Nephron (organoid): ENCODE results near the gene ZSCAN5A.
"Not testable (repeated sequence)": the region's sequence is repeated elsewhere in the genome, so short reads cannot be mapped to it uniquely, and the experiment has no call there.

Experiments used
- H3K27ac Mint-ChIP-seq, 3 experiments: 2 replicates each; pipeline ENCODE4 v1.8.0; 2020; ENCODE audit warnings: mixed read lengths in 3 of 3, mild to moderate bottlenecking in 2 of 3, moderate library complexity in 1 of 3
- H3K27me3 Mint-ChIP-seq: 2 replicates; pipeline ENCODE4 v1.8.0; 2021; ENCODE audit warnings: low read depth, mild to moderate bottlenecking, moderate library complexity, mixed read lengths
- H3K36me3 Mint-ChIP-seq: 2 replicates; pipeline ENCODE4 v1.8.0; 2020; ENCODE audit warnings: low read depth, mixed read lengths
- H3K4me1 Mint-ChIP-seq: 2 replicates; pipeline ENCODE4 v1.8.0; 2020; ENCODE audit warnings: mixed read lengths
- H3K4me3 Mint-ChIP-seq, 3 experiments: 2 replicates each; pipeline ENCODE4 v1.8.0; 2020; ENCODE audit warnings: mild to moderate bottlenecking in 3 of 3, mixed read lengths in 3 of 3, moderate library complexity in 2 of 3
- H3K9me3 Mint-ChIP-seq: 2 replicates; pipeline ENCODE4 v1.8.0; 2020; ENCODE audit warnings: mixed read lengths
- TF ChIP-seq, protein P1 (sequence below), 3 experiments: fragments of 200-600 bp; sonication (generic); IDR thresholded peaks; one replicate each; pipeline ENCODE4 v1.5.0; 2021; ENCODE audit warnings: antibody characterized with exemption in 3 of 3; ENCODE audit not compliant: unreplicated experiment in 3 of 3

The ZSCAN5A gene

DNA sequence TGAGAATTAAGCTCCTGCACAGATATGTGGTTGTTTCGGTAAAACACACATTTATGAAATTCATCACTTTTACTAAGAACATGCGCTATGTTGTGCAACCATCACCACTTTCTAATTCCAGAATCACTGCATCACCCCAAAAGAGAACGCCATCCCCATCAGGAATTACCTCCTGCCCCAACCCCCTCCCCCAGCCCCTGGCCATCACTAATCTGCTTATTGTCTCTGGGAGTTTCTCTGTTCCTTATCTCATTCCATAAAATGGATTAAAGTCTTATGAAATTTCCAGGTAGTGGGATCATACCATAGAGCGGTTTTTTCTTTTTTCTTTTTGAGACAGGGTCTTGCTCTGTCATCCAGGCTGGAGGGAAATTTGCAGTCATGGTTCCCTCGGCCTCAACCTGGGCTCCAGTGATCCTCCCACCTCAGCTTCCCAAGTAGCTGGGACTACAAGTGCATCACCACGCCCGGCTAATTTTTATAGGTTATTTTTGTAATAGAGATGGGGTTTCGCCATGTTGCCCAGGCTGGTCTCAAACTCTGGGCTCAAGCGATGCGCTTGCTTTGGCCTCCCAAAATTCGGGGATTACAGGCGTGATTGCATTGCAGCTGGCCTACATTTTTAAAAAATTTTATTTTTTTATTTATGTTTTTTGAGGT lies 120.5 kb downstream of the ZSCAN5A start:
- TF ChIP-seq, protein P1, sequence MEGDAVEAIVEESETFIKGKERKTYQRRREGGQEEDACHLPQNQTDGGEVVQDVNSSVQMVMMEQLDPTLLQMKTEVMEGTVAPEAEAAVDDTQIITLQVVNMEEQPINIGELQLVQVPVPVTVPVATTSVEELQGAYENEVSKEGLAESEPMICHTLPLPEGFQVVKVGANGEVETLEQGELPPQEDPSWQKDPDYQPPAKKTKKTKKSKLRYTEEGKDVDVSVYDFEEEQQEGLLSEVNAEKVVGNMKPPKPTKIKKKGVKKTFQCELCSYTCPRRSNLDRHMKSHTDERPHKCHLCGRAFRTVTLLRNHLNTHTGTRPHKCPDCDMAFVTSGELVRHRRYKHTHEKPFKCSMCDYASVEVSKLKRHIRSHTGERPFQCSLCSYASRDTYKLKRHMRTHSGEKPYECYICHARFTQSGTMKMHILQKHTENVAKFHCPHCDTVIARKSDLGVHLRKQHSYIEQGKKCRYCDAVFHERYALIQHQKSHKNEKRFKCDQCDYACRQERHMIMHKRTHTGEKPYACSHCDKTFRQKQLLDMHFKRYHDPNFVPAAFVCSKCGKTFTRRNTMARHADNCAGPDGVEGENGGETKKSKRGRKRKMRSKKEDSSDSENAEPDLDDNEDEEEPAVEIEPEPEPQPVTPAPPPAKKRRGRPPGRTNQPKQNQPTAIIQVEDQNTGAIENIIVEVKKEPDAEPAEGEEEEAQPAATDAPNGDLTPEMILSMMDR (IDR thresholded peaks at IDR 0.05; ENCODE audit: unreplicated experiment in 3 of 3) = no peak
- Mint-ChIP-seq H3K36me3 (no peaks in the 10 kb centered on the region), H3K4me3 (no peak overlapping the region), H3K27ac (no peak overlapping the region), H3K27me3 (peaks cover 4% of the 10 kb centered on the region), H3K4me1 (no peaks in the 10 kb centered on the region), H3K9me3 (no peaks in the 10 kb centered on the region)

DNA sequence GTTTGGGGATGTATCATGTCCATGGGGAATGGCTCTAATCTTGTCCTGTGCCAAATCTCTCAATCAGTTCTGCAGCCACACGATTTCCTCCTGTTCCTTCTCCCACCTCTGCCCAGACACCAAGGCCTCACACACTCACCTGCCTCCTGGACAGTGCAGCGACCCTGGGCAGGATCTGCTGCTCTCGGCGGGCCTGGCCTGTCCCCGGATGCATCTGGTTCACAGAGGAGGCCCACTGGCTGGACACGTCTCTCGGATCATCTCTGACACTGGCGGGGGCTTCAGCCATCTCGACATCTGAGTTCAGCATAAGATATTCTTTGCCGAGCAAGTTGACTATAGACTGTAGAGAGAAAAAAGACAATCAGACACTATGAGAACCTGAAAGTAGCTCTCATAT lies 122.9 kb downstream of the ZSCAN5A start:
- Mint-ChIP-seq H3K4me3 (no peak overlapping the region), H3K27me3 (peaks cover 4% of the 10 kb centered on the region), H3K4me1 (no peaks in the 10 kb centered on the region), H3K9me3 (no peaks in the 10 kb centered on the region), H3K36me3 (no peaks in the 10 kb centered on the region), H3K27ac (no peak overlapping the region)
- TF ChIP-seq, protein P1 (IDR thresholded peaks at IDR 0.05; ENCODE audit: unreplicated experiment in 3 of 3) = no peak

DNA sequence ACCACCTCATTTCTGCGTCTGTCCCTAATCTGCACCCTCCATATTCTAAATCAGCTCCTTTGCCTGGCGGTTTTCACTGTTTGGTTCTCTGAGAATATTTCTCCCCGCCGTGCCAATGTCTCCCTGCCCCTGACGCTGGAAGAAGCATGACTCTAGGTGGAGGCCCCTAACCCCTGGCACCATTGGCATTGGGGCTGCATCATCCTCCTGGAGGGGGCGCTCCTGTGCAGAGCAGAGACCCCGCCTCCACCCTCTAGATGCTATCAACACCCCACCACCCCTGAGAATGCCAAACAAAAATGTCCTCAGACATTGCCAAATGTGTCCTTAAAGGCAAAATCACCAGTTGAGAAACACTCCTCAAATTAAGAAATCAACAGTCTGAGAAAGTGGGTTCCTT lies 123.5 kb downstream of the ZSCAN5A start:
- Mint-ChIP-seq H3K4me1 (no peaks in the 10 kb centered on the region), H3K27me3 (peaks cover 4% of the 10 kb centered on the region), H3K27ac (no peak overlapping the region), H3K36me3 (no peaks in the 10 kb centered on the region), H3K9me3 (no peaks in the 10 kb centered on the region), H3K4me3 (no peak overlapping the region)
- TF ChIP-seq, protein P1 (IDR thresholded peaks at IDR 0.05; ENCODE audit: unreplicated experiment in 3 of 3) = no peak

DNA sequence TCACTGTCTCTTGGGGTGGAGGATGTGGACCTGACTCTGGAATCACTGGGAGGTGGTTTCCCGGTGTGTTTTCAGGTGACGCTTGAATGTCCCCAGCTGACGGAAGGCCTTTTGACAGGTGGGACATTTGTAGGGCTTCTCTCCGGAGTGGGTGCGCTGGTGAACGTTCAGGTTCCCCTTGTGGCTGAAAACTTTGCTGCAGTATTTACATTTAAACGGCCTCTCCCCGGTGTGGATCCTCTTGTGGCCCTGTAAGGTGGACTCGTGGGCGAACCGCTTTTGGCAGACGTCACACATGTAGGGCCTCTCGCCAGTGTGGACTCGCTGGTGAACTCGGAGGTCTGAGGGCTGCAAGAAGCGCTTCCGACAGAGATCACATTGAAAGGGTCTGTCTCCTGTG lies 124.9 kb downstream of the ZSCAN5A start:
- peaks cover 12% of the 10 kb centered on the region for H3K27me3 Mint-ChIP-seq
- H3K27ac Mint-ChIP-seq = no peak overlapping the region
- no peak overlapping the region for H3K4me3 Mint-ChIP-seq
- H3K36me3 Mint-ChIP-seq = no peaks in the 10 kb centered on the region
- TF ChIP-seq, protein P1 (IDR thresholded peaks at IDR 0.05; ENCODE audit: unreplicated experiment in 3 of 3) = no peak
- H3K4me1 Mint-ChIP-seq = no peaks in the 10 kb centered on the region
- H3K9me3 Mint-ChIP-seq = no peaks in the 10 kb centered on the region

DNA sequence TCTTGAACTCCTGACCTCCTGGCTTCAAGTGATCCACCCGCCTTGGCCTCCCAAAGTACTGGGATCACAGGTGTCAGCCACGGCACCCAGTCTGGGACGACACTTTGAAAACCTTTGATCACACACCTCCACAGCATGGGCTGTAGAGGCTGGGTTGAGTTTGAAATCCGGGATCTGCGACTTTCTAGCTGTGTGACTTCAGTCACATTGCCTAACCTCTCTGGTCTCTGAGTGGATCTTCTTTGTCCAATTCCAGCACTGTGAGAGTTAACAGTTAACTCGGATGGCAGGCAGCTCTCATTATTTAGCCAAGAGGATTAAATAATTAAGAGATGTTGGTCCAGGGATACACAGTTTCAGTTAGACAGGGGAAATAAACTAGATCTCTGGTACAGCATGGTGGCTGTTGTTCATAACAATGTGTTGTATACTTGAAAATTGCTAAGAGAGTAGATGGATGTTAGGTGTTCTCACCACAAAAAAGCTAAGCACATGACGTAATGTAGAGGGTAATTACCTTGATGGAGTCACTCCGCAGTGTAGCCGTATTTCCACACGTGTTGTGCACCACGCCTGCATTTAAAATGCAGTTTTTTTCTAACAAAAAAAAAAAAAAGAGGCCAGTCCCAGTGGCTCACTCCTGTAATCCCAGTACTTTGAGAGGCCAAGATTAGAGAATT lies 136.9 kb downstream of the ZSCAN5A start:
- H3K4me1 Mint-ChIP-seq = no peaks in the 10 kb centered on the region
- no peak overlapping the region for H3K4me3 Mint-ChIP-seq
- H3K27me3 Mint-ChIP-seq = peaks cover 12% of the 10 kb centered on the region
- H3K9me3 Mint-ChIP-seq = no peaks in the 10 kb centered on the region
- no peak overlapping the region for H3K27ac Mint-ChIP-seq
- H3K36me3 Mint-ChIP-seq = no peaks in the 10 kb centered on the region
- TF ChIP-seq, protein P1 (IDR thresholded peaks at IDR 0.05; ENCODE audit: unreplicated experiment in 3 of 3) = no peak

DNA sequence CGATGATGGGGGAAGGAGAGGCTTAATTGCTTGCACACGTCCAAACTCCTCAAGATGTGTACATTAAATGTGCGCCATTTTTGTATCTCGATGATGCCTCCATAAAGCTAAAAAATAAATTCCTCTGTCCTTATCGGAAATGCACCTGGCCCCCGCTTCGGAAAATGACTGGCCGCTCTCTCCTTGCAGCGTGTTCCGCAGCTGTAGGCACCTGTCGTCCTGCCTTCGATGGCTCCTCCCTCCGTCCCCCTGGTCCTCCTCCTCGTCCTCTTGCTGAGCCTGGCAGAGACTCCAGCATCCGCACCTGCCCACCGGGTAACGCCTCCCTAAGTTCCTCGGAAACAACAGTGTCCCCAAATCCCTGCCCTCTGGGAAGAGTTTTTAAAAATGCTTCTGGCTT lies 137.8 kb downstream of the ZSCAN5A start:
- no peak overlapping the region for H3K4me3 Mint-ChIP-seq
- no peaks in the 10 kb centered on the region for H3K4me1 Mint-ChIP-seq
- H3K27ac Mint-ChIP-seq = no peak overlapping the region
- peaks cover 13% of the 10 kb centered on the region for H3K27me3 Mint-ChIP-seq
- H3K36me3 Mint-ChIP-seq = no peaks in the 10 kb centered on the region
- no peaks in the 10 kb centered on the region for H3K9me3 Mint-ChIP-seq
- TF ChIP-seq, protein P1 (IDR thresholded peaks at IDR 0.05; ENCODE audit: unreplicated experiment in 3 of 3) = no peak

DNA sequence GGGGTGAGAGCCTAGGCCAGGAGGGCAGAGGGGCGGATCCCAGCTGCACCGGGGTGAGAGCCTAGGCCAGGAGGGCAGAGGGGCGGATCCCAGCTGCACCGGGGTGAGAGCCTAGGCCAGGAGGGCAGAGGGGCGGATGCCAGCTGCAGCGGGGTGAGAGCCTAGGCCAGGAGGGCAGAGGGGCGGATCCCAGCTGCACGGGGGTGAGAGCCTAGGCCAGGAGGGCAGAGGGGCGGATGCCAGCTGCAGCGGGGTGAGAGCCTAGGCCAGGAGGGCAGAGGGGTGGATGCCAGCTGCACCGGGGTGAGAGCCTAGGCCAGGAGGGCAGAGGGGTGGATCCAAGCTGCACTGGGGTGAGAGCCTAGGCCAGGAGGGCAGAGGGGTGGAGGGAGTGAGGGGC lies 138.3 kb downstream of the ZSCAN5A start:
- H3K9me3 Mint-ChIP-seq, H3K27ac Mint-ChIP-seq, H3K36me3 Mint-ChIP-seq, H3K4me1 Mint-ChIP-seq, H3K4me3 Mint-ChIP-seq: not testable (repeated sequence)
- H3K27me3 Mint-ChIP-seq = peaks cover 15% of the 10 kb centered on the region

DNA sequence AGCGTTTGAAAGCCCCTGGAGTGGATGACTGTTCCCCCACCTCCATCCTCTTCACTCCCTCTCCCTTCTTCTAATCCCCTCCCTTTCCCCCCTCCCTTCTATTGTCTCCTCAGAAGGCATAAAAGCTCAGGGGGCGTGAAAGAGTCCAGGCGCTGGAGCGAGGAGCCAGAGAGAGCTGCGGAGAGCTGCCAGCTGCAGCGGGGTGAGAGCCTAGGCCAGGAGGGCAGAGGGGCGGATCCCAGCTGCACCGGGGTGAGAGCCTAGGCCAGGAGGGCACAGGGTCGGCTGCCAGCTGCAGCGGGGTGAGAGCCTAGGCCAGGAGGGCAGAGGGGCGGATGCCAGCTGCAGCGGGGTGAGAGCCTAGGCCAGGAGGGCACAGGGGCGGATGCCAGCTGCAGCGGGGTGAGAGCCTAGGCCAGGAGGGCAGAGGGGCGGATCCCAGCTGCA lies 138.8 kb downstream of the ZSCAN5A start, which contains the start of gene GALP:
GALP (plus strand) TSS at position 148 of the 447 bp plus-strand sequence. CDS start 1,101 bp downstream, outside the sequence.
- H3K27me3 Mint-ChIP-seq = peaks cover 15% of the 10 kb centered on the region
- H3K36me3 Mint-ChIP-seq, H3K27ac Mint-ChIP-seq, H3K4me3 Mint-ChIP-seq, H3K4me1 Mint-ChIP-seq, H3K9me3 Mint-ChIP-seq: not testable (repeated sequence)
